ENCODE results near the gene PLXNA4. TPM values are rescaled to one million over a fixed set of nuclear protein-coding genes. Genes with fewer than 3 reads are reported as not detected.

Gene PLXNA4
- total and polyA plus RNA-seq, 4 donors = 0.63 to 4.6 (median 2.1) TPM

GRCh38 chr7:132255898-132256297, 320.4 kb downstream of the PLXNA4 start:
- H3K9me3 ChIP-seq (ENCODE audit: control insufficient read depth in 4 of 4, insufficient read depth in 3 of 4, low read length in 3 of 4) = peaks cover 0 to 2% (median 0%) of the 10 kb centered on the region in 4 donors
- DNase-seq = peak; percentile 56 to 69 (median 58)
- H3K4me3 ChIP-seq = no peak overlapping the region
- no peak overlapping the region for H3K9ac ChIP-seq (ENCODE audit: insufficient read depth in 1 of 2, low read length in 2 of 2)
- 39 to 66% methylated on average over 6 of the region's 6 CpGs for WGBS, 2 donors
- no peak for ATAC-seq (ENCODE audit: insufficient read depth, low FRiP score)
- H3K27me3 ChIP-seq (ENCODE audit: control insufficient read depth in 3 of 3, insufficient read depth in 3 of 3, low read length in 2 of 3) = peaks cover 0 to 3% (median 0%) of the 10 kb centered on the region in 3 donors
- H3K27ac ChIP-seq (ENCODE audit: low read depth in 1 of 2, low read length in 1 of 2) = no peak overlapping the region
- H3K36me3 ChIP-seq (ENCODE audit: control insufficient read depth in 4 of 4, insufficient read depth in 4 of 4, low read length in 4 of 4) = no peaks in the 10 kb centered on the region
- no peak for TF ChIP-seq CTCF (IDR thresholded peaks at IDR 0.05; ENCODE audit: control extremely low read depth, extremely low read depth)
- peaks cover under 1 to 22% (median 5%) of the 10 kb centered on the region in 5 donors for H3K4me1 ChIP-seq (ENCODE audit: control insufficient read depth in 5 of 5, insufficient read depth in 5 of 5, low read length in 5 of 5)

- H3K4me3 ChIP-seq = no peak overlapping the region
- peaks cover 0 to 3% (median 0%) of the 10 kb centered on the region in 3 donors for H3K27me3 ChIP-seq (ENCODE audit: control insufficient read depth in 3 of 3, insufficient read depth in 3 of 3, low read length in 2 of 3)
- TF ChIP-seq CTCF (IDR thresholded peaks at IDR 0.05; ENCODE audit: control extremely low read depth, extremely low read depth) = no peak
- WGBS, 2 donors = 66 to 78% methylated on average over 3 of the region's 3 CpGs
- peaks cover 4 to 28% (median 10%) of the 10 kb centered on the region in 5 donors for H3K4me1 ChIP-seq (ENCODE audit: control insufficient read depth in 5 of 5, insufficient read depth in 5 of 5, low read length in 5 of 5)
- H3K36me3 ChIP-seq (ENCODE audit: control insufficient read depth in 4 of 4, insufficient read depth in 4 of 4, low read length in 4 of 4) = no peaks in the 10 kb centered on the region
- H3K9ac ChIP-seq (ENCODE audit: insufficient read depth in 1 of 2, low read length in 2 of 2) = no peak overlapping the region
- DNase-seq (peak in 1 of 3 donors; percentile 47), ATAC-seq (ENCODE audit: insufficient read depth, low FRiP score) (no peak)
- H3K9me3 ChIP-seq (ENCODE audit: control insufficient read depth in 4 of 4, insufficient read depth in 3 of 4, low read length in 3 of 4) = peaks cover 0 to 2% (median 0%) of the 10 kb centered on the region in 4 donors
- H3K27ac ChIP-seq (ENCODE audit: low read depth in 1 of 2, low read length in 1 of 2) = no peak overlapping the region
These were observed 321.0 kb downstream of the PLXNA4 start for GRCh38 chr7:132255115-132255797.

GRCh38 chr7:132254455-132254854, 321.8 kb downstream of the PLXNA4 start:
- no peak for TF ChIP-seq CTCF (IDR thresholded peaks at IDR 0.05; ENCODE audit: control extremely low read depth, extremely low read depth)
- Histone ChIP-seq H3K27me3 (ENCODE audit: control insufficient read depth in 3 of 3, insufficient read depth in 3 of 3, low read length in 2 of 3) (no peaks in the 10 kb centered on the region), H3K4me1 (ENCODE audit: control insufficient read depth in 5 of 5, insufficient read depth in 5 of 5, low read length in 5 of 5) (peaks cover 4 to 33% (median 11%) of the 10 kb centered on the region in 5 donors), H3K36me3 (ENCODE audit: control insufficient read depth in 4 of 4, insufficient read depth in 4 of 4, low read length in 4 of 4) (no peaks in the 10 kb centered on the region), H3K9me3 (ENCODE audit: control insufficient read depth in 4 of 4, insufficient read depth in 3 of 4, low read length in 3 of 4) (peaks cover 0 to 2% (median 0%) of the 10 kb centered on the region in 4 donors), H3K4me3 (no peak overlapping the region), H3K27ac (ENCODE audit: low read depth in 1 of 2, low read length in 1 of 2) (no peak overlapping the region), H3K9ac (ENCODE audit: insufficient read depth in 1 of 2, low read length in 2 of 2) (no peak overlapping the region)
- ATAC-seq (ENCODE audit: insufficient read depth, low FRiP score) = no peak
- no peak for DNase-seq
- 87 to 90% methylated on average over 12 of the region's 12 CpGs for WGBS, 2 donors
